Measurements from ENCODE around the gene FAM227B.

GRCh38 chr15:49308686-49309085 lies 311.9 kb downstream of the FAM227B start:
- TF ChIP-seq CTCF (IDR thresholded peaks at IDR 0.05) (no peak), POLR2A (IDR thresholded peaks at IDR 0.05) (no peak)

All from thyroid gland (tissue), 4 donors.